GM18858 (cell line): ENCODE data around the gene FHOD3.

Experiments used
- ATAC-seq: cut with Tn5 transposase; IDR thresholded peaks from one replicate; pipeline ENCODE4 v1.9.1; 2021; ENCODE audit not compliant: unreplicated experiment

Gene FHOD3

DNA sequence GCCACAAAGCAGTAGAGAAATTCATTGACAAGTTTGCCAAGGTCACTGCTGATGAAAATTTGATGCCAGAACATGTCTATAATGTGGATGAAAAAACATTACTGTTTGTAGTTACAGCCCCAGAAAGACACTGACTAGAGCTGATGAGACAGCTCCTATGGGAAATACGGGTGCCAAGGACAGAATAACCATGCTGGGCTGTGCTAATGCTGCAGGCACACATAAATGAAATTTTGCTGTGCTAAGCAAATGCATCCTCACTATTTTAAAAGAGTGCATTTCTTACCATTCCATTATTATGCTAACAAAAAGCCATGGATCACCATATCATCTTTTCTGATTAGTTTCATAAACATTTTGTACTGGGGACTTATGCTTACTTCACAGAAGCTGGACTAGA is 208.2 kb downstream of the FHOD3 start:
- ATAC-seq, result no peak

GRCh38 chr18:36509646-36510197 is 212.2 kb downstream of the FHOD3 start:
- ATAC-seq, result no peak

GRCh38 chr18:36511791-36512352 is 214.4 kb downstream of the FHOD3 start:
- no peak for ATAC-seq

DNA sequence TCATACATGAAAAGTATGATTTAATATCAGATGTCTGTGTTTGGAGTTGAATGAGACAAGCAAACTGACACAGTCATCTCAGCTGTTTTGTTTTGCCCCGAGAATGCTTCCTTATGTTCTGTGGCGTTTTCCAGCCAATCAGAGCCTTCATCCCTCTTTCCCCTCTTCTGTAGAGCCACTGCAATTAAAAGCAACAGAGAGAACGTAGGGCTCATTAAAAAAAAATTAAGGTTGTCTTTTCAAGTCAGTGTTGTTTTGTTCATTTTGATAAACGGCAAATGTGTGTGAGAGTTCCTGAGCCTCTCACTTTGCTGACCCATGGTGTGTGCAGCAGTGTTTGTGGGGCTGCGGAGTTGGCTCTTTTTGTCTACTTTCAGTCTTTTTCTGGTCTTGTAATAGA is 216.0 kb downstream of the FHOD3 start:
- ATAC-seq, result no peak

DNA sequence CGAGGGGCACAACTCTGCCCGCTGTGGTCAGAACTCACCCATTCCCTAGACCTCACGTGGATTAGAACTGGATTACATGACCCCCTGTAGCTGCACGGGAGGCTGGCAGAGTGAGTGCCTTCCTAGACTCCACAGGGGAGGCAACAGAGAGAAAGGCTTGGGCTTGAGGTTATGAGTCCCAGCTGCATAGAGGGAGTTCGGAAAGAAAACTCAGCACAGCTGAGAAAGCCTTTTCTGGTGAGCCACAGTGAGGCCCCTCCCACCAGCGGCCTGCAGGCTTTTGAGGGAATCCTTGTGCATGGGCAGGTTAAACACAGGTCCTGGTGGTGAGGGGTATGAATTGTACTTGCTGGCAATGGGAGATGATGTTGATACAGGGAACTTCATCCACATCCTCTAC is 217.3 kb downstream of the FHOD3 start:
- no peak for ATAC-seq

DNA sequence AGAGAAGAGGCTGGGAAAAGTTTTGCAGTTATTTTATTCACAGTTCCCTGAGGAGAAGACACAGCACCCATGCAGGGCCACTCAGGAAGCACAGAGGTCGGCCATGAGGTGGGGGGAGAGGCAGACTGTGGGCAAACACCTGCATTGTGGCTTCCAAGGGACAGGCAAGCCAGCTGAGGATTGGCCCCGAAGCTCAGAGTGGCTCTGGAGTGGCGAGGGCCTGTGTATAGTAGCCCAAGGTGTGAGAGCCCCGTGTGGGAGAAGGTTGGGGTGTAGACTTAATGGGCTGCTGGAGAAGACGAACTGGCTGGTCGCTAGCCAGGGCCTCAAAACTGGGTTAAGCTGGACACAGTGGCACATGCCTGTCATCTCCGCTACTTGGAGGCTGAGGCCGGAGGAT is 218.7 kb downstream of the FHOD3 start:
- no peak for ATAC-seq

- no peak for ATAC-seq
These were observed 219.2 kb downstream of the FHOD3 start for GRCh38 chr18:36516726-36517125.

- no peak for ATAC-seq
These were observed 221.3 kb downstream of the FHOD3 start for GRCh38 chr18:36518839-36519238.

DNA sequence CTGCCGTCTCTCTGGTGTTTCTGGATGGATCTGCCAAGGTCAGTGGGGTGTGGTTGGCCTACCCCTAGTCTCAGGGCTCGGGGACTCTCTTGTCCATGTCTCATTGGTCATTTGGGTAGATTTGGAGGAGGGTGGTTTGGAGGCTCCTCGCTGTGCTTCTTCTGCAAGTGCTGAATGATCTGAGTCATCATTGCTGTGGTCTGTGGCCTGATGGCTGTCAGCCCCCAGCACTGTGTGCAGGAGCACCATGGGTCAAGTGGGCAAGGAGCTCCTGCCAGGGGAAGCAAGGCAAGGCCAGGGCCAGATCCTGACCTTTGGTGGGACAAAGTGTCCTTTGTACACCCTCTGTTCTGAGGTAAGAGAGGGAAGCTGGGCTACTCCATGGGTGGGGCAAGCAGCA is 221.8 kb downstream of the FHOD3 start:
- ATAC-seq, result no peak

DNA sequence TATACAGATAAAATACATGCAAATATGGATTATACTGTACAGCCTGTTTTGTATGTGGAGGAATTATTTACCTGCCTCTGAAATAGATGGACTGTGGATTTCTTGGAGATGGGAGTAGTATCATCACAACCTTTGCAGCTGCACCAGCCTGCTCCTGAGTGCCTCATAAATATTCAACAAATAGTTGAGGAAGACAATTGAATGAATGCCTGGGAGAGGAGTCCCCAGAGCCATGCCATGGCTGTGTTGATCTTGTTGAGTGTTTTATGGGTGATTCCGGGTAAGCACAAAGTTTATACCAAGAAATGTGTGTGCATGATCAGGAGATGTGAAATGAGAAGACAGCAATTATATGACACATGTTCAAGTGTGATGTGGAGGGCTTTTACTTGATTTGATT is 225.0 kb downstream of the FHOD3 start:
- ATAC-seq, result no peak

GRCh38 chr18:36525913-36526312 is 228.4 kb downstream of the FHOD3 start:
- no peak for ATAC-seq

DNA sequence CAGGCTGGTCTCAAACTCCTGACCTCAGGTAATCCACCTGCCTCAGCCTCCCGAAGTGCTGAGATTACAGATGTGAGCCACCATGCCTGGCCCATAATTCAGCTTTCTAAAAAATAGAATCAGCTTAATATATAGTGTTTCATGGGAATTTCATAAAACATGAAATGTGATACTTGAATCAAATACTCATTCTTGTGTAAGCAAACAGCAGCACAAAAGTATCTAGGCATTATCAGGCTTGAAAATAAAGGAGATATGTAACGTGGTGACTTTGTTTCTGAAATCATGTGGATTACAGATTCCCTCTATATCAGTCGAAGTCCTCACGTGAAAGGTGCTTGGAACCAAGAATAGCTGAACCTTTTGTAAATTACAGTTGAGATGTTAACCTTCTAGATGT is 229.1 kb downstream of the FHOD3 start:
- no peak for ATAC-seq

DNA sequence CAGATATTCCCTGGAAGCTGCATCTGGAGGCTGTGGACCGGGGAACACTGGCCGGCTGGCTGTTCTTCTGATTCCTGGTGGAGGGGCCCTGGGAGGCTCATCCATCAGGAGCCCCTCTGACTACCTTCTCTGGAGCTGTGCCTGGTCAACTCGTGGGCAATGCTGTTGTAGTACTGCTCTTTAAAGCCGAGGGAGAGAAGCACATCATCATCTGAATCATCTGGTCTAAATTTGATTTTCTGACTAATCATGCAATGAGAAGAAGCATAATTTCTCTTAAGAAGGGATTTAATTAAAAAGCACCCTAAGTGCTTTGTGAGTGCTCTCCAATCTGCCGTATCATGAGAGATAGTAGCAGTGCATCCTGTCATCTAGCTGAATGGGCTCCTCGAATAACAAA is 229.5 kb downstream of the FHOD3 start:
- no peak for ATAC-seq

DNA sequence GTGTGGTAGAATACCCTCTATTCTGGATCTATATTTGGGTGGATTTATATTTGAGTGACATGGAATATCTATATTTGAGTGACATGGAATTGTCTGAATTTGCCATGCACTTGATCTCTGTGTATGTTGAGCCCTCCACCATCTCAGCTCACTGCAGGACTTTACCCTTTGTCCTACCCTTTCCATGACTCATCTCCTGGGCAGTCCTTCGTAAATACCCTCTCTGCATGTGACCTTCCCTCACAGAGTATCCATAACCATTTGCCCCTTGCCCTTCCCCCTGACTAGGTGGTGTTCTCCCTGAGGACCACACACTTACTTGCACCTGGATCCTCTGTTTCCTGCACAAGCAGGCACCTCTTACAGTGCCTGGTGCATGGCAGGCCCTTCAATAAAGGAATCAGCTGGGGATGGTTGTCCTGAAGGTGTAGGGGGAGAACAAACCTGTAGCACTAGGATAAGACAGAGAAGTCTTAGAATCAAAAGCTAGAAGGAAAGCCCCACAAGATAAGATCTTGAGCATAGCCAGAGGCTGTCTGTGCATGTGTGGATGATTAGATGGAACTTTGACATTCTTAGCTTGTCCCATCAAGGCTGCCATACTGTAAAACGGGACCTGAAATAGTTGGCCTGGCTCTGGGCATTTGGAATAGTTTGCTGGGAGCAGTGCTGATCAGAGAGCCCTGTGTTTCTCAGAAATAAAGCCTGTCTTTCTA is 230.4 kb downstream of the FHOD3 start:
- ATAC-seq, result no peak

- ATAC-seq, result no peak
These were observed 232.2 kb downstream of the FHOD3 start for GRCh38 chr18:36529747-36530146.

DNA sequence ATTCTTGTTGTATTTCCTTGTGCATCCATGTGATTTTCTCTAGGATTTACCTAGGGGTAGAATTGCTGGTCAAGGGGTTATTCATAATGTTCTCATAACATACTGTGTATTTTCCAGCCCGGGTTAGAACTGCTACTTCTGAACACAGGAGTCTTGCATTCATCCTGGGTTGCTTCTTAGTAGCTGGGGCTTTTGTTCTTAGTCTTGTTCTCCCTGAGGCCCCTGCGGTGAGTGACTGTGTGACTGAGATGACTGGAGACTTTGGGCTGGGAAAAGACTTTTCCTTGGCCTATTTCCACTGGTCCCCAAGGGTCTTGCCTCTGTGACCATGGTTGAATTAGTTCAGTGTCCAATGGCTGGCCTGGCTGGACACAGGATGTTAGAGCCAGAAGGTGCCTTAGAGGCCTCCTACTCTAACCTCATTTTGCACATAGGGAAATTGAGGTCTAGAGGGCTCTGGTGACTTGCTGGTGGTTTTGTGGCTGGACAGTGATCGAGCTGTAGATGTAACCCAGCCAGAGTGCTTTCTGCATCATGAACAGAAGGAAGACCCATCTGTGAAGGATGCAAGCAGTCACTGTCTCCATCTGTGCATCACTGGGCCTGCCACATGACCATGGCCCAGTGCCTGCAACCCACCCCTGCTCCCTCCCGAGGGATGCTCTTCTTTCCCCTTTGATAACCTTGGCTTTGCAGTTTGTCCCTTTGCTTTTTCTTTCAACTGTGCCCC is 233.3 kb downstream of the FHOD3 start:
- no peak for ATAC-seq

DNA sequence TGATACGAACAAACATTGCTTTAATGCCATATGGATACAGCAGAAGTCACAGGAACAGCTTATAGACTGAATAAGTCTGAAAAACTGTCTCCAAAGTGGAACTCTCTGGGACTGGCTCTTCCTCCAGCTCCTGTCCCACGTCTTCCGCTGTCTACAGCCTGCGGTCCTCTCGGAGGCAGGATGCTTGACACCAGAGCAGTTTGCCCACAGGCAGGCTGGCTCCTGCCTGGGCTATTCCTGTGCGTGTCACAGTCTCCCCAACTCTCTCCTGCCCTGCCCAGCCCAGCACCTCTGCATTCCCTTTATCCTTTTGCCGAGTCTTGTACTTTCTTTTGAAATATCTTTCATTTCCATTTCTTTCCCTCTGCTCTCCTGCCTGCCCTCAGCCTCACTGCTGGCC is 234.1 kb downstream of the FHOD3 start:
- no peak for ATAC-seq

GRCh38 chr18:36532394-36532793 is 234.9 kb downstream of the FHOD3 start:
- ATAC-seq, result no peak

GRCh38 chr18:36532815-36533214 is 235.3 kb downstream of the FHOD3 start:
- ATAC-seq, result no peak

- ATAC-seq, result no peak
These were observed 236.1 kb downstream of the FHOD3 start for GRCh38 chr18:36533446-36534153.

DNA sequence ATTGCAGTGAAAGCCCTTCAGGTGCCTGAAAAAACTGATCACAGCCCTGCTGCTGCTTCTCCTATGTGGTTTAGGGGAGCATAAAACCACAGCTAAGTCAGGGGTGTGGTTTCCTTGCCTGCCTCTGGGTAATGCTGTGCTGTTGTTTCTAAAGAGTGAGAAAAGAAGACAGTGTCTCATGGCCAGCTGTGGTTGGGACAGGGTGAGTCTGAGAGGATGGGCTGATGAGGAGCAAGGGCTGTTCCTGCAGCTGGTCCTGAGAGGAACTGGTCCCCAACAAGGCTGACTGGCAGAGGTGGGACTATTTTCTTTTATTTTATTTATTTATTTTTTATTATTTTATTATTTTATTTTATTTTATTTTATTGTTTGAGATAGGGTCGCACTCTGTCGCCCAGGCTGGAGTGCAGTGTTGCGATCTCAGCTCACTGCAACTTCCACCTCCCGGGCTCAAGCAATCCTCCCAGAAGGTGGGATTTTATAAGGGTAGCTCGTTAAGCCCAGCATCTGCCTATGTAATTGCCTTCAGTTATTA is 236.7 kb downstream of the FHOD3 start:
- ATAC-seq, result no peak
